ENCODE measurements around the gene SMIM29.

The SMIM29 gene

GRCh38 chr6:34249469-34250261, 859 bp upstream of the SMIM29 start:
- peaks cover 29% of the 10 kb centered on the region for H3F3A ChIP-seq (ENCODE audit: control insufficient read depth, insufficient read depth)
- no peaks in the 10 kb centered on the region for H4K20me1 ChIP-seq (ENCODE audit: control insufficient read depth, insufficient read depth, low read depth, low read length)
- TF ChIP-seq, protein P1, sequence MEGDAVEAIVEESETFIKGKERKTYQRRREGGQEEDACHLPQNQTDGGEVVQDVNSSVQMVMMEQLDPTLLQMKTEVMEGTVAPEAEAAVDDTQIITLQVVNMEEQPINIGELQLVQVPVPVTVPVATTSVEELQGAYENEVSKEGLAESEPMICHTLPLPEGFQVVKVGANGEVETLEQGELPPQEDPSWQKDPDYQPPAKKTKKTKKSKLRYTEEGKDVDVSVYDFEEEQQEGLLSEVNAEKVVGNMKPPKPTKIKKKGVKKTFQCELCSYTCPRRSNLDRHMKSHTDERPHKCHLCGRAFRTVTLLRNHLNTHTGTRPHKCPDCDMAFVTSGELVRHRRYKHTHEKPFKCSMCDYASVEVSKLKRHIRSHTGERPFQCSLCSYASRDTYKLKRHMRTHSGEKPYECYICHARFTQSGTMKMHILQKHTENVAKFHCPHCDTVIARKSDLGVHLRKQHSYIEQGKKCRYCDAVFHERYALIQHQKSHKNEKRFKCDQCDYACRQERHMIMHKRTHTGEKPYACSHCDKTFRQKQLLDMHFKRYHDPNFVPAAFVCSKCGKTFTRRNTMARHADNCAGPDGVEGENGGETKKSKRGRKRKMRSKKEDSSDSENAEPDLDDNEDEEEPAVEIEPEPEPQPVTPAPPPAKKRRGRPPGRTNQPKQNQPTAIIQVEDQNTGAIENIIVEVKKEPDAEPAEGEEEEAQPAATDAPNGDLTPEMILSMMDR (IDR thresholded peaks at IDR 0.05; ENCODE audit: low read depth, low read length, poor library complexity, severe bottlenecking) = no peak
- no peak for TF ChIP-seq EZH2phosphoT487 (IDR thresholded peaks at IDR 0.05; ENCODE audit: borderline replicate concordance, low read length)
- peak overlapping the region; percentile 93 for H3K4me2 ChIP-seq (ENCODE audit: low read length)
- peaks cover 5% of the 10 kb centered on the region for H3K79me2 ChIP-seq (ENCODE audit: control insufficient read depth, low read length)
- H3K27ac ChIP-seq (ENCODE audit: low read depth, low read length) = no peak overlapping the region
- H3K36me3 ChIP-seq (ENCODE audit: control insufficient read depth, low read length) = peaks cover 18% of the 10 kb centered on the region
- no peaks in the 10 kb centered on the region for H3K27me3 ChIP-seq (ENCODE audit: control insufficient read depth, low read length)
- no peaks in the 10 kb centered on the region for H3K9me2 ChIP-seq (replicated peaks; ENCODE audit: control insufficient read depth, low read length)
- no peaks in the 10 kb centered on the region for H3K9me3 ChIP-seq (ENCODE audit: control insufficient read depth, insufficient read depth, low read length)
- peak overlapping the region; percentile 96 for H3K4me3 ChIP-seq (ENCODE audit: low read length)
- H3K4me1 ChIP-seq (ENCODE audit: control insufficient read depth, low read length) = peaks cover 37% of the 10 kb centered on the region

- peak overlapping the region; percentile 99 for H3K4me2 ChIP-seq (ENCODE audit: low read length)
- H3K36me3 ChIP-seq (ENCODE audit: control insufficient read depth, low read length) = peaks cover 32% of the 10 kb centered on the region
- TF ChIP-seq, protein P1 (IDR thresholded peaks at IDR 0.05; ENCODE audit: low read depth, low read length, poor library complexity, severe bottlenecking) = no peak
- peak overlapping the region; percentile 51 for H3K27ac ChIP-seq (ENCODE audit: low read depth, low read length)
- H3K79me2 ChIP-seq (ENCODE audit: control insufficient read depth, low read length) = peaks cover 5% of the 10 kb centered on the region
- H3K27me3 ChIP-seq (ENCODE audit: control insufficient read depth, low read length) = no peaks in the 10 kb centered on the region
- 0 out of 2 replicates have a peak, but pooled peaks cover 9% of the 10 kb centered on the region for H4K20me1 ChIP-seq (ENCODE audit: control insufficient read depth, insufficient read depth, low read depth, low read length)
- peaks cover 43% of the 10 kb centered on the region for H3F3A ChIP-seq (ENCODE audit: control insufficient read depth, insufficient read depth)
- H3K4me3 ChIP-seq (ENCODE audit: low read length) = peak overlapping the region; percentile 96
- H3K9me2 ChIP-seq (replicated peaks; ENCODE audit: control insufficient read depth, low read length) = no peaks in the 10 kb centered on the region
- H3K4me1 ChIP-seq (ENCODE audit: control insufficient read depth, low read length) = peaks cover 42% of the 10 kb centered on the region
- no peaks in the 10 kb centered on the region for H3K9me3 ChIP-seq (ENCODE audit: control insufficient read depth, insufficient read depth, low read length)
These were observed 544 bp downstream of the SMIM29 start for GRCh38 chr6:34248198-34248726.

DNA sequence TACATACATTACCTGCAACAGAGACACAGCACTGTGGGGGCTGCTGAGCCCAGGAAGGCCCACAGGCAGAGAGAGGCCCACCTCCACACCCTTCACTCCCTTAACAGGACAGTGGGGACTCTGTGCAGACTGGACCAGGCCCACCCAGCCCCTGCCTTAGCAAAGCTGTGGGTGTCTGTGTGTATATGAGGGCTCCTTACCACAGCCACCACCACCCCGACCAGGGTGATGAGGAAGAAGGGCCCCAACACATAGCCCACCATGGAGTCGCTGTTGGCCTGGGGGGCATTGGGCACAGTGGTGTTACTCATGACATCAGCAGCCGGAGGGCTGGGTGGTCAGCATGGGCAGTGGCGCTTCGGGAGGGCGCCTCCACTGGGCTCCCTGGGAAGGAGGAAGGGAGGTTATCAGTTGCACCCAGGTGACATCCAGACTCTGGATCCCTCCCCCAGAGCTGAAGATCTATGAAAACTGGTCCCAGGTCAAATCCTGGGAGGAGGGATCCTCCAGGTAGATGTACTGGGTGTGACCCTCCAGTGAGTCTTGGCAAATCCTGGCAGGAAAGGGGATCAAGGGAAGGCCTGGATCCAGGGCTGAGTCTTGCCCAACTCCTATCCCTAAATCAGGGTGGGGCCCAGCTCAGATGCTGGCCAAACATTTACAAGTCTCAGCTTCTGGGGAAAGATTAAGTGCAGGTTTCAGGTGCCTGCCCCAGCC, 1.2 kb downstream of the SMIM29 start:
- H3K27ac ChIP-seq (ENCODE audit: low read depth, low read length) = 0 out of 2 replicates have a peak overlapping the region, but pooled peaks have one; percentile 51

More for the DNA sequence above, 1.2 kb downstream of the SMIM29 start:
- 0 out of 2 replicates have a peak, but pooled peaks cover 11% of the 10 kb centered on the region for H4K20me1 ChIP-seq (ENCODE audit: control insufficient read depth, insufficient read depth, low read depth, low read length)
- H3K4me1 ChIP-seq (ENCODE audit: control insufficient read depth, low read length) = peaks cover 38% of the 10 kb centered on the region
- TF ChIP-seq EZH2phosphoT487 (IDR thresholded peaks at IDR 0.05; ENCODE audit: borderline replicate concordance, low read length) = no peak
- TF ChIP-seq, protein P1 (IDR thresholded peaks at IDR 0.05; ENCODE audit: low read depth, low read length, poor library complexity, severe bottlenecking) = no peak
- peaks cover 5% of the 10 kb centered on the region for H3K79me2 ChIP-seq (ENCODE audit: control insufficient read depth, low read length)
- peaks cover 50% of the 10 kb centered on the region for H3F3A ChIP-seq (ENCODE audit: control insufficient read depth, insufficient read depth)
- peak overlapping the region; percentile 96 for H3K4me3 ChIP-seq (ENCODE audit: low read length)
- no peaks in the 10 kb centered on the region for H3K27me3 ChIP-seq (ENCODE audit: control insufficient read depth, low read length)
- peaks cover 38% of the 10 kb centered on the region for H3K36me3 ChIP-seq (ENCODE audit: control insufficient read depth, low read length)
- H3K9me2 ChIP-seq (replicated peaks; ENCODE audit: control insufficient read depth, low read length) = no peaks in the 10 kb centered on the region
- no peaks in the 10 kb centered on the region for H3K9me3 ChIP-seq (ENCODE audit: control insufficient read depth, insufficient read depth, low read length)
- H3K4me2 ChIP-seq (ENCODE audit: low read length) = peak overlapping the region; percentile 99

All from DOHH2 (cell line).